Measurements from ENCODE around the gene JOSD1.

The JOSD1 gene

GRCh38 chr22:38700789-38701628, at the start of gene JOSD1:
Gene JOSD1, minus strand, starts transcription at chr22:38700943. Its CDS starts 956 bp downstream, at chr22:38699987.
- Mint-ChIP-seq H3K36me3 (ENCODE audit: low read depth) (peaks cover 38% of the 10 kb centered on the region), H3K4me3 (peak within 1 kb of the TSS; percentile 86), H3K4me1 (ENCODE audit: low read depth) (peaks cover 68% of the 10 kb centered on the region), H3K9me3 (no peaks in the 10 kb centered on the region), H3K27ac (peak within 1 kb of the TSS; percentile 99), H3K27me3 (no peaks in the 10 kb centered on the region)

GRCh38 chr22:38750104-38750503, 49.4 kb upstream of the JOSD1 start:
- Mint-ChIP-seq H3K27ac (peak overlapping the region; percentile 76), H3K4me1 (ENCODE audit: low read depth) (peaks cover 66% of the 10 kb centered on the region), H3K36me3 (ENCODE audit: low read depth) (peaks cover 63% of the 10 kb centered on the region), H3K4me3 (peak overlapping the region; percentile 22), H3K27me3 (no peaks in the 10 kb centered on the region), H3K9me3 (no peaks in the 10 kb centered on the region)

- Mint-ChIP-seq H3K27me3 (no peaks in the 10 kb centered on the region), H3K9me3 (no peaks in the 10 kb centered on the region), H3K27ac (peak overlapping the region; percentile 26), H3K36me3 (ENCODE audit: low read depth) (peaks cover 65% of the 10 kb centered on the region), H3K4me3 (no peak overlapping the region), H3K4me1 (ENCODE audit: low read depth) (peaks cover 56% of the 10 kb centered on the region)
Measured at GRCh38 chr22:38748487-38749136, 47.9 kb upstream of the JOSD1 start.

GRCh38 chr22:38745676-38746460, 45.1 kb upstream of the JOSD1 start:
- peaks cover 31% of the 10 kb centered on the region for H3K4me1 Mint-ChIP-seq (ENCODE audit: low read depth)
- no peak overlapping the region for H3K4me3 Mint-ChIP-seq
- peaks cover 67% of the 10 kb centered on the region for H3K36me3 Mint-ChIP-seq (ENCODE audit: low read depth)
- no peaks in the 10 kb centered on the region for H3K27me3 Mint-ChIP-seq
- H3K27ac Mint-ChIP-seq = peak overlapping the region; percentile 26
- no peaks in the 10 kb centered on the region for H3K9me3 Mint-ChIP-seq

- peaks cover 66% of the 10 kb centered on the region for H3K36me3 Mint-ChIP-seq (ENCODE audit: low read depth)
- no peak overlapping the region for H3K4me3 Mint-ChIP-seq
- H3K27ac Mint-ChIP-seq = no peak overlapping the region
- H3K9me3 Mint-ChIP-seq = no peaks in the 10 kb centered on the region
- peaks cover 26% of the 10 kb centered on the region for H3K4me1 Mint-ChIP-seq (ENCODE audit: low read depth)
- H3K27me3 Mint-ChIP-seq = no peaks in the 10 kb centered on the region
Measured at GRCh38 chr22:38744981-38745380, 44.2 kb upstream of the JOSD1 start.

GRCh38 chr22:38742176-38742942, 41.6 kb upstream of the JOSD1 start:
- no peak overlapping the region for H3K27ac Mint-ChIP-seq
- no peaks in the 10 kb centered on the region for H3K27me3 Mint-ChIP-seq
- H3K4me1 Mint-ChIP-seq (ENCODE audit: low read depth) = peaks cover 20% of the 10 kb centered on the region
- H3K36me3 Mint-ChIP-seq (ENCODE audit: low read depth) = peaks cover 70% of the 10 kb centered on the region
- no peaks in the 10 kb centered on the region for H3K9me3 Mint-ChIP-seq
- no peak overlapping the region for H3K4me3 Mint-ChIP-seq

GRCh38 chr22:38741576-38741975, 40.8 kb upstream of the JOSD1 start:
- peak overlapping the region; percentile 31 for H3K27ac Mint-ChIP-seq
- no peaks in the 10 kb centered on the region for H3K27me3 Mint-ChIP-seq
- H3K4me3 Mint-ChIP-seq = no peak overlapping the region
- no peaks in the 10 kb centered on the region for H3K9me3 Mint-ChIP-seq
- H3K4me1 Mint-ChIP-seq (ENCODE audit: low read depth) = peaks cover 26% of the 10 kb centered on the region
- H3K36me3 Mint-ChIP-seq (ENCODE audit: low read depth) = peaks cover 75% of the 10 kb centered on the region

- Mint-ChIP-seq H3K27ac (peak overlapping the region; percentile 31), H3K27me3 (no peaks in the 10 kb centered on the region), H3K9me3 (no peaks in the 10 kb centered on the region), H3K36me3 (ENCODE audit: low read depth) (peaks cover 78% of the 10 kb centered on the region), H3K4me3 (no peak overlapping the region), H3K4me1 (ENCODE audit: low read depth) (peaks cover 27% of the 10 kb centered on the region)
Measured at GRCh38 chr22:38741166-38741565, 40.4 kb upstream of the JOSD1 start.

GRCh38 chr22:38740754-38741153, 40.0 kb upstream of the JOSD1 start:
- H3K36me3 Mint-ChIP-seq (ENCODE audit: low read depth) = peaks cover 79% of the 10 kb centered on the region
- peaks cover 27% of the 10 kb centered on the region for H3K4me1 Mint-ChIP-seq (ENCODE audit: low read depth)
- H3K9me3 Mint-ChIP-seq = no peaks in the 10 kb centered on the region
- H3K4me3 Mint-ChIP-seq = no peak overlapping the region
- H3K27ac Mint-ChIP-seq = peak overlapping the region; percentile 11
- no peaks in the 10 kb centered on the region for H3K27me3 Mint-ChIP-seq

GRCh38 chr22:38740116-38740723, 39.5 kb upstream of the JOSD1 start:
- Mint-ChIP-seq H3K27me3 (no peaks in the 10 kb centered on the region), H3K4me1 (ENCODE audit: low read depth) (peaks cover 30% of the 10 kb centered on the region), H3K36me3 (ENCODE audit: low read depth) (peaks cover 76% of the 10 kb centered on the region), H3K27ac (peak overlapping the region; percentile 45), H3K9me3 (no peaks in the 10 kb centered on the region), H3K4me3 (no peak overlapping the region)

- H3K36me3 Mint-ChIP-seq (ENCODE audit: low read depth) = peaks cover 77% of the 10 kb centered on the region
- peaks cover 36% of the 10 kb centered on the region for H3K4me1 Mint-ChIP-seq (ENCODE audit: low read depth)
- H3K9me3 Mint-ChIP-seq = no peaks in the 10 kb centered on the region
- peak overlapping the region; percentile 45 for H3K27ac Mint-ChIP-seq
- H3K27me3 Mint-ChIP-seq = no peaks in the 10 kb centered on the region
- no peak overlapping the region for H3K4me3 Mint-ChIP-seq
Measured at GRCh38 chr22:38739300-38740055, 38.7 kb upstream of the JOSD1 start.

GRCh38 chr22:38738475-38739070, 37.8 kb upstream of the JOSD1 start:
- Mint-ChIP-seq H3K27ac (no peak overlapping the region), H3K4me1 (ENCODE audit: low read depth) (peaks cover 41% of the 10 kb centered on the region), H3K9me3 (no peaks in the 10 kb centered on the region), H3K36me3 (ENCODE audit: low read depth) (peaks cover 82% of the 10 kb centered on the region), H3K27me3 (no peaks in the 10 kb centered on the region), H3K4me3 (no peak overlapping the region)
